Fibroblast of mammary gland (primary cell): Measurements from ENCODE around the gene EIF4E1B.
"Not testable (repeated sequence)": the region's sequence is repeated elsewhere in the genome, so short reads cannot be mapped to it uniquely, and the experiment has no call there.

Experiments
- DNase-seq: peaks from one replicate; pipeline ENCODE4 v3.0.0-alpha.2; 2010; ENCODE audit warnings: low read depth
- H3K4me3 ChIP-seq: 2 replicates; pipeline ENCODE4 v1.5.1; 2011; ENCODE audit warnings: low read depth, mild to moderate bottlenecking, low read length, moderate library complexity; ENCODE audit not compliant: control insufficient read depth
- TF ChIP-seq, protein P1 (sequence below): conservative IDR thresholded peaks from 2 replicates; pipeline ENCODE4 v1.5.1; 2011; ENCODE audit warnings: low read depth, low read length, inconsistent platforms; ENCODE audit not compliant: control insufficient read depth, insufficient read depth

The EIF4E1B gene

DNA sequence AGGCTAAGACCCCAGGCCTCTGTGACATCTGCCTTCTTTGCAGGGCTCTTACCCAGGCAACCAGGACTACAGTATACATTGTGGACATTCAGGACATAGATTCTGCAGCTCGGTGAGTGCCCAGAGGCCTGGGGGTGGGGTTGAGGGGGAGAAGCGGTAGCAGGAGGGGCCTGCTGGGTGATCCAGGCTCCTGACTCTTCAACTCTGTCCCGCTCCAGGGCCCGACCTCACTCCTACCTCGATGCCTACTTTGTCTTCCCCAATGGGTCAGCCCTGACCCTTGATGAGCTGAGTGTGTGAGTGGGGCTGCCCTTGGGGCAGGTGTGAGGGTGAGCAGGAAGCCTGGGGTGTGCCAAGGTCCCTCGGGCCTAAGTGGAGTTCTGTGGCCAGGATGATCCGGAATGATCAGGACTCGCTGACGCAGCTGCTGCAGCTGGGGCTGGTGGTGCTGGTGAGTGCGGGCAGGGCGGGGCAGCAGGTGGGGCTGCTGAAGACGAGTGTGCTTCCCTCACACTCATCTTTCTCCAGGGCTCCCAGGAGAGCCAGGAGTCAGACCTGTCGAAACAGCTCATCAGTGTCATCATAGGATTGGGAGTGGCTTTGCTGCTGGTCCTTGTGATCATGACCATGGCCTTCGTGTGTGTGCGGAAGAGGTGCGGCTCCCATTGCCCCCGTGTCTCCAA, 40.3 kb upstream of the EIF4E1B start:
- DNase-seq, result no peak
- H3K4me3 ChIP-seq, result no peak overlapping the region
- TF ChIP-seq, protein P1, sequence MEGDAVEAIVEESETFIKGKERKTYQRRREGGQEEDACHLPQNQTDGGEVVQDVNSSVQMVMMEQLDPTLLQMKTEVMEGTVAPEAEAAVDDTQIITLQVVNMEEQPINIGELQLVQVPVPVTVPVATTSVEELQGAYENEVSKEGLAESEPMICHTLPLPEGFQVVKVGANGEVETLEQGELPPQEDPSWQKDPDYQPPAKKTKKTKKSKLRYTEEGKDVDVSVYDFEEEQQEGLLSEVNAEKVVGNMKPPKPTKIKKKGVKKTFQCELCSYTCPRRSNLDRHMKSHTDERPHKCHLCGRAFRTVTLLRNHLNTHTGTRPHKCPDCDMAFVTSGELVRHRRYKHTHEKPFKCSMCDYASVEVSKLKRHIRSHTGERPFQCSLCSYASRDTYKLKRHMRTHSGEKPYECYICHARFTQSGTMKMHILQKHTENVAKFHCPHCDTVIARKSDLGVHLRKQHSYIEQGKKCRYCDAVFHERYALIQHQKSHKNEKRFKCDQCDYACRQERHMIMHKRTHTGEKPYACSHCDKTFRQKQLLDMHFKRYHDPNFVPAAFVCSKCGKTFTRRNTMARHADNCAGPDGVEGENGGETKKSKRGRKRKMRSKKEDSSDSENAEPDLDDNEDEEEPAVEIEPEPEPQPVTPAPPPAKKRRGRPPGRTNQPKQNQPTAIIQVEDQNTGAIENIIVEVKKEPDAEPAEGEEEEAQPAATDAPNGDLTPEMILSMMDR, result no peak

DNA sequence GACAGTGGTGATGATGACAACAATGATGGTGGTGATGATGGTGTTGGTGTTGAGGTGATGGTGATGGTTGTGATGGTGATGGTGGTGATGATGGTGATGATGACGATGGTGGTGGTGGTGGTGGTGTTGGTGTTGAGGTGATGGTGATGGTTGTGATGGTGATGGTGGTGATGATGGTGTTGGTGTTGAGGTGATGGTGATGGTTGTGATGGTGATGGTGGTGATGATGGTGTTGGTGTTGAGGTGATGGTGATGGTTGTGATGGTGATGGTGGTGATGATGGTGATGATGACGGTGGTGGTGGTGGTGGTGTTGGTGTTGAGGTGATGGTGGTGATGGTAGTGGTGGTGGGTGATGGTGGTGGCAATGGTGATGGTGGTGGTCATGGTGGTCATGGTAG, 38.8 kb upstream of the EIF4E1B start:
- DNase-seq, H3K4me3 ChIP-seq: not testable (repeated sequence)

DNA sequence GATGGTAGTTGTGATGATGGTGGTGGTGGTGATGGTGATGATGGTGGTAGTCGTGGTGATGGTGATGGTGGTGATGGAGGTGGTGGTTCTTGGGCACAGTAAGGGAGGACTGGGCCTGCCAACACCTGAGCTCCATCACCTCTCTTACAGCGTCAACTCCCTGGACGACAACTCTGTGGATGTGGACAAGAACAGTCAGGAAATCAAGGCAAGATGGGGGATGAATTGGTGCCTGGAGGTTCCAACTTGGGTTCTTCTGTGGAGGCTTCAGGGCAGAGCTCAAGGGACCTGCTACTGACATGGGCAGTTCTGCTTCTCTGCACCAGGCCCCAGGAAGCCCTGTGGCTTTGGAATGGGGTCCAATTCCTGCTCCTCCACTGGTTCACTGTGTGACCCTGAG, 37.9 kb upstream of the EIF4E1B start:
- H3K4me3 ChIP-seq, result no peak overlapping the region
- DNase-seq, result no peak
- TF ChIP-seq, protein P1, result no peak

DNA sequence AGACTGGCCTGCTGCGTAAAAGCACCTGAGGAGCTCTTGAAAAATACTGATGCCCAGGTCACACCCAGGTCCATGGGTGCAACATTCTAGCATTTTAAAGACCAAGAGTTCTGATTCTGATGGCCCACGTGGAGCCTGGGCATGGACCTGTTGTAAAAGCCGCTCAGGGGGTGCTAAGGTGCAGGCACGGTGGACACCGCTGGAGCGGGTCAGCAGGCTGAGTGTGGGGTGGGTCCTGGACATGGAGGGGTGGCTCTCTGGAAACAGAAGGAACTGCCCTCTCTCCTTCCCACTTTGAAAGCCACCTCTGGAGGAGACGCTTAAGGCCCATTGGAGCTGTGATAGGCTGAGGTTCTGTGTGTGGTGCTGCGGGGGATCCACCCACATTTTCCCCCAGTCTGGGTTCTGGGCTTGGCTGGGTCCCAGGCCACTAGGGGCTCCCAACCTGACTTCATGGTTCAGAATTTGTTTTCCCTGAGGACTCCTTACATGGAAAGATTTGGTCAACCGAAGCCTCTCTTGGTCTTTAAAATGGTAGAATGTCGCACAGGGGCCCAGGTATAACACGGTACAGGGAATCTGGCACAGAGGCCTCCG, 37.1 kb upstream of the EIF4E1B start:
- TF ChIP-seq, protein P1, result no peak
- no peak for DNase-seq

DNA sequence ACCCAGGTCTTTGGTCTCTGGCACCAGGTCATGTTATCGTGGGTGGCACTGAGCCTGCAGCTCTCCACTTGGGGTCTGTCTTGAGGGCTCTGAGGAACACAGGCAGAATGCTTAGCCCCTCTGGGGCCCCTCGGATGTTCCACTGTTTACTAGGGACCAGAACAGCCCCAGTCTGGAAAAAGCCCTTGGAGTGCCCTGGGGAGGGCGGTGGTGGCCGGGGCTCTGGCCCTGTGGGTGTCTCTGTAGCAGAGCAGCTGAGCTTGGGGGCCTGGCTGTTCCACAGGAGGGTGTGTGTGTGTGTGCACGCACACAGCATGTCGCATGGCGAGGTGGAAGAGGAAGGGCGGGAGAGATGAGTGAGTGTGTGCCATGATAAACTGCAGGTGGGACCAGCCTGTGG, 35.9 kb upstream of the EIF4E1B start:
- H3K4me3 ChIP-seq, result no peak overlapping the region
- TF ChIP-seq, protein P1, result no peak
- DNase-seq, result no peak

More for the DNA sequence above, 37.1 kb upstream of the EIF4E1B start:
- H3K4me3 ChIP-seq, result no peak overlapping the region

DNA sequence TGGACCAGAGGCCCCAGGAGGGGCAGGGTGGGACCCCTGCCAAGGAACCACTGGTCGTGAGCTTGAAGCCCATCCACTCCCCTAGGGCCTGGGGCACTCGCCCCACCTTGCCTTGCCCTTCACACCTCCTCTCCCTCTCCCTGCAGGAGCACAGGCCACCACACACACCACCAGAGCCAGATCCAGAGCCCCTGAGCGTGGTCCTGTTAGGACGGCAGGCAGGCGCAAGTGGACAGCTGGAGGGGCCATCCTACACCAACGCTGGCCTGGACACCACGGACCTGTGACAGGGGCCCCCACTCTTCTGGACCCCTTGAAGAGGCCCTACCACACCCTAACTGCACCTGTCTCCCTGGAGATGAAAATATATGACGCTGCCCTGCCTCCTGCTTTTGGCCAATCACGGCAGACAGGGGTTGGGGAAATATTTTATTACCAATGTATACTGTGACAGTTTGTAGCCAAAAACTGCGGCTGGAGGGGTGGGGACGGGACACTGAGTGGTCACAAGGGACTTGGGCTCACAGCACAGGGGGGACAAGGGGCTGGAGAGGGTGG, 35.0 kb upstream of the EIF4E1B start:
- TF ChIP-seq, protein P1, result no peak

DNA sequence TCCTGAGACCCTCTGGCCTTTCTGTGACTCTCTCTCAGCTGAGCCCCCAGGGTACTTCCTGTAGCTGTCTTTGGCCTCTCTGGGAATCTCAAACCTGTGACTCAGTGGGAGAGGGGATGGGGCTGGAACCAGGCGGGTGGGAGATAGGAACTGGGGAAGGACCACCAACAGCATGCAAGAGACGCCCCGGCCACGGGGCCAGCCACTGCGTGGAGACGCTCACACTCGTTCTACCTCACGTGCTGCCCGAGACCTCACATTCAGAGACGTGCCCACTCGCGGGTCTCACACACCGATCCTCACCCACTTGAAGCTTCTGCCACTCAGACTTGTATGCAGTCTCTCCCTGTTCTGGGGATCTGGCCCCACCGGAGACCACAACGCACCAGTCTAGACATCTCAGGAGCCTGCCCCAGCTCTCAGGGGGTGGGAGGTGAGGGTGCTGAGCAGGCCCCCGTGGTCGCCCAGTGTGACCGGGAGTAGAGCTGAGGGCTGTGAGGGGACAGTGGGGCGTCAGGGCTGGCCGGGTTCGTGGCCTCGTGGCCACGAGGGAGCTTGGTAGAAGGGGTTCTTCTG, 34.3 kb upstream of the EIF4E1B start:
- TF ChIP-seq, protein P1, result no peak
- H3K4me3 ChIP-seq, result no peak overlapping the region
- no peak for DNase-seq

More for the DNA sequence above, 35.0 kb upstream of the EIF4E1B start:
- no peak for DNase-seq
- no peak overlapping the region for H3K4me3 ChIP-seq
